ENCODE measurements around the gene KCNB1. TPM values are rescaled to one million over a fixed set of nuclear protein-coding genes. Genes with fewer than 3 reads are reported as not detected.

The KCNB1 gene
- total RNA-seq, 1 donor, result under 0.01 TPM

- H3K9me3 ChIP-seq (ENCODE audit: low read depth, low read length), result no peaks in the 10 kb centered on the region
- no peaks in the 10 kb centered on the region for H3K79me2 ChIP-seq (ENCODE audit: insufficient read depth, low read length)
- H2AFZ ChIP-seq (ENCODE audit: low read length), result no peak overlapping the region
- peaks cover 40% of the 10 kb centered on the region for H3K27me3 ChIP-seq (ENCODE audit: insufficient read depth, low read length)
- no peak for DNase-seq (ENCODE audit: insufficient read length, low spot score, missing footprints)
- H3K36me3 ChIP-seq (ENCODE audit: insufficient read depth, low read length), result no peaks in the 10 kb centered on the region
- no peak overlapping the region for H3K27ac ChIP-seq (ENCODE audit: low read depth, low read length)
- H3K4me1 ChIP-seq (ENCODE audit: insufficient read depth, low read length), result no peaks in the 10 kb centered on the region
- no peak overlapping the region for H3K4me2 ChIP-seq (ENCODE audit: insufficient read depth, low read length)
- no peak for TF ChIP-seq CTCF (IDR thresholded peaks at IDR 0.05; ENCODE audit: extremely low read depth, low read depth, low read length)
- no peak overlapping the region for H3K4me3 ChIP-seq (ENCODE audit: insufficient read depth, low read length)
- H4K20me1 ChIP-seq (ENCODE audit: insufficient read depth, low read length), result no peaks in the 10 kb centered on the region
Measured at GRCh38 chr20:49361862-49362660, 120.4 kb downstream of the KCNB1 start.

DNA sequence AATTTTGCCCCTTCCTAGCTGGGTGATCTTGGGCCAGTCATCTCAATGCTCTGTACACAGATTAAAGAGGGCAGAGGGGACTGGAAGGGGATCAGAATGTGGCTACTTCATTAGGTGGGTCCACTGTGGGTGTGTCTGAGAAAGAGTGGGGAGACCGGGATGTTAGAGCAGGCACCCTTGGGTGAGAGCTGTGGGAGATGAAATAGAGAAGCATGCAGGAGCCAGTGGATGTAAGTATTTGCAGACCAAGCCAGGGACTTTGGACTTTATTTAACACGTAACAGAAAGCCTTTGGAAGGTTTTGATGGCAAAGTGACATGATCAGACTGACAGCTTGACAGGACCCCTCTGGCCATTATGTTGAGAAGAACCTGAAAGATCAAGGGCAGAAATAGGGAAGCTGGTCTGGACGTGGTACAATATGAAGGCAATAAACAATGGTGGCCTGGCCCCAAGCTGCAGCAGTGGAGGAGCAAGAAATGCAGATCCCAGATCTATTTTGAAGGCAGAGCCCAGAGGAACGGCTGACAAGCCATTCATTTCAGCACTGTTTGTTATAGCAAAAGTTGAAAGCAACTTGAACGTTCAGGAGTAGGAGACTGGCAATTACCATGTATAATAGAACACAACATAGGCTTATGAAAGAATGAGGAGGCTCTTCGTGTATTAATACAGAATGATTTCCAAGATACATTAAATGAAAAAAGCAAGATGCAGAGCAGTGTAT lies 122.1 kb downstream of the KCNB1 start:
- no peak for DNase-seq (ENCODE audit: insufficient read length, low spot score, missing footprints)
- no peaks in the 10 kb centered on the region for H3K4me1 ChIP-seq (ENCODE audit: insufficient read depth, low read length)
- no peak overlapping the region for H3K4me3 ChIP-seq (ENCODE audit: insufficient read depth, low read length)
- no peak for TF ChIP-seq CTCF (IDR thresholded peaks at IDR 0.05; ENCODE audit: extremely low read depth, low read depth, low read length)
- H3K4me2 ChIP-seq (ENCODE audit: insufficient read depth, low read length), result no peak overlapping the region
- H3K36me3 ChIP-seq (ENCODE audit: insufficient read depth, low read length), result no peaks in the 10 kb centered on the region
- no peak overlapping the region for H2AFZ ChIP-seq (ENCODE audit: low read length)
- H4K20me1 ChIP-seq (ENCODE audit: insufficient read depth, low read length), result no peaks in the 10 kb centered on the region
- H3K79me2 ChIP-seq (ENCODE audit: insufficient read depth, low read length), result no peaks in the 10 kb centered on the region
- H3K27me3 ChIP-seq (ENCODE audit: insufficient read depth, low read length), result peaks cover 23% of the 10 kb centered on the region
- H3K27ac ChIP-seq (ENCODE audit: low read depth, low read length), result no peak overlapping the region
- no peaks in the 10 kb centered on the region for H3K9me3 ChIP-seq (ENCODE audit: low read depth, low read length)

GRCh38 chr20:49356676-49357075 lies 125.8 kb downstream of the KCNB1 start:
- no peak overlapping the region for H3K27ac ChIP-seq (ENCODE audit: low read depth, low read length)
- DNase-seq (ENCODE audit: insufficient read length, low spot score, missing footprints), result no peak

More at GRCh38 chr20:49356676-49357075, 125.8 kb downstream of the KCNB1 start:
- Histone ChIP-seq H3K36me3 (ENCODE audit: insufficient read depth, low read length) (no peaks in the 10 kb centered on the region), H3K9me3 (ENCODE audit: low read depth, low read length) (no peaks in the 10 kb centered on the region), H3K4me1 (ENCODE audit: insufficient read depth, low read length) (no peaks in the 10 kb centered on the region), H3K4me3 (ENCODE audit: insufficient read depth, low read length) (no peak overlapping the region), H4K20me1 (ENCODE audit: insufficient read depth, low read length) (no peaks in the 10 kb centered on the region), H3K27me3 (ENCODE audit: insufficient read depth, low read length) (peaks cover 22% of the 10 kb centered on the region), H3K4me2 (ENCODE audit: insufficient read depth, low read length) (no peak overlapping the region), H3K79me2 (ENCODE audit: insufficient read depth, low read length) (no peaks in the 10 kb centered on the region), H2AFZ (ENCODE audit: low read length) (no peak overlapping the region)
- TF ChIP-seq CTCF (IDR thresholded peaks at IDR 0.05; ENCODE audit: extremely low read depth, low read depth, low read length), result no peak

All from osteoblast (primary cell).